Measurements from ENCODE around the gene ZNF74. TPM values are rescaled to one million over a fixed set of nuclear protein-coding genes. Genes with fewer than 3 reads are reported as not detected.

ZNF74 gene
- polyA plus RNA-seq, 3 donors: 1.9 to 4.8 (median 1.9) TPM

DNA sequence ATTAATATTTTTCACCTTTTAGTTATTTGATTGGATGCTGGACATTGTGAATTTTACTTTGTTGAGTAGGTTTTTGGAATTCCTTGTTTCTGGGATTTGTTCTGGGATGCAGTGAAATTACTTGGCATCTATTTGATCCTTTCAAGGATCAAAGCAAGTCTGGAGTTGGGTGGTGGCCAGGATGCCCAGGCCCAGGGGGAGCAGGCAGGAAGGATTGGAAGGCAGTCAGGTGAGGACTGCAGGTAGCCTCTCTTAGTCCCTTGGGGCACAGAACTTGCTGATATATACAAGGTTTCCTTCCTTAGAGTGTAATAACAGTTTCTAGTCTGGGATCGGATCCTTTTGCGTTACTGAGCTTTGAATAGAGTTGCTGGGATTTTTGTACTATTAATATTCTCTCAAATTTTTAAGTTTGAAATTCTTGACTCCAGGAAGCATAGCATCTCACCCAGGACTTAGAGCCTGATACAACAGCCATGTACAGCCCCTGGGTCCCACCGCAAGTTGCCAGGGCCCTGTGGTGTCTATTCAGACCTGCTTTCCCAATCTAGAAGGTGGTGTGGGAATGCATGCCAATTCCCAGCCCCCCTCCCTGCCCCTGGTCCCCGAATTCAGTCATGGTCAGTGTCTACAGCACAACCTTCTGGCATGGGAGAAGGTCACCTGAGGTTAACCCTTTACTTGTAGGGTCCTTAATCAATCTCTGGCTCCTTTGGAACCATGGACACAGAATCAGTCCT lies 6.1 kb downstream of the ZNF74 start:
- Histone ChIP-seq H3K9ac (ENCODE audit: insufficient read depth, low read length, poor library complexity, severe bottlenecking) (no peak overlapping the region), H3K36me3 (replicated peaks in 1 of 2; ENCODE audit: control insufficient read depth in 1 of 2, insufficient read depth in 2 of 2, low read length in 2 of 2) (peaks cover 6 to 30% of the 10 kb centered on the region in 2 donors), H3K27ac (ENCODE audit: low read depth in 1 of 2, low read length in 2 of 2) (no peak overlapping the region), H4K20me1 (ENCODE audit: insufficient read depth, low read length) (no peaks in the 10 kb centered on the region), H3K27me3 (ENCODE audit: control insufficient read depth in 2 of 2, insufficient read depth in 2 of 2, low read length in 2 of 2) (no peaks in the 10 kb centered on the region), H3K79me2 (ENCODE audit: insufficient read depth, low read length) (peaks cover under 1% of the 10 kb centered on the region), H2AFZ (ENCODE audit: insufficient read depth, low read depth, low read length, poor library complexity, severe bottlenecking) (no peak overlapping the region), H3K4me2 (replicated peaks; ENCODE audit: extremely low read depth, low read length, poor library complexity, severe bottlenecking) (no peak overlapping the region), H3K9me3 (replicated peaks in 1 of 2; ENCODE audit: control insufficient read depth in 1 of 2, insufficient read depth in 1 of 2, low read length in 2 of 2) (no peaks in the 10 kb centered on the region), H3K4me1 (ENCODE audit: control insufficient read depth in 1 of 2, insufficient read depth in 2 of 2, low read length in 2 of 2) (peaks cover 11 to 12% of the 10 kb centered on the region in 2 donors), H3K4me3 (replicated peaks in 1 of 3; ENCODE audit: low read depth in 2 of 3, low read length in 3 of 3) (no peak overlapping the region)
- Mint-ChIP-seq H3K27ac (no peak overlapping the region), H3K9me3 (peaks cover 0 to 2% (median 0%) of the 10 kb centered on the region in 7 donors), H3K4me1 (peaks cover 17% of the 10 kb centered on the region), H3K36me3 (peaks cover 21 to 30% of the 10 kb centered on the region in 2 donors), H3K4me3 (no peak overlapping the region), H3K27me3 (ENCODE audit: low read depth in 3 of 3) (peaks cover 0 to 2% (median 0%) of the 10 kb centered on the region in 3 donors)
- intact Hi-C loops (cut with micrococcal nuclease): no loop called here
- 80% methylated on average over 1 of the region's 4 CpGs for WGBS (ENCODE audit: insufficient coverage)
- TF ChIP-seq, protein P1, sequence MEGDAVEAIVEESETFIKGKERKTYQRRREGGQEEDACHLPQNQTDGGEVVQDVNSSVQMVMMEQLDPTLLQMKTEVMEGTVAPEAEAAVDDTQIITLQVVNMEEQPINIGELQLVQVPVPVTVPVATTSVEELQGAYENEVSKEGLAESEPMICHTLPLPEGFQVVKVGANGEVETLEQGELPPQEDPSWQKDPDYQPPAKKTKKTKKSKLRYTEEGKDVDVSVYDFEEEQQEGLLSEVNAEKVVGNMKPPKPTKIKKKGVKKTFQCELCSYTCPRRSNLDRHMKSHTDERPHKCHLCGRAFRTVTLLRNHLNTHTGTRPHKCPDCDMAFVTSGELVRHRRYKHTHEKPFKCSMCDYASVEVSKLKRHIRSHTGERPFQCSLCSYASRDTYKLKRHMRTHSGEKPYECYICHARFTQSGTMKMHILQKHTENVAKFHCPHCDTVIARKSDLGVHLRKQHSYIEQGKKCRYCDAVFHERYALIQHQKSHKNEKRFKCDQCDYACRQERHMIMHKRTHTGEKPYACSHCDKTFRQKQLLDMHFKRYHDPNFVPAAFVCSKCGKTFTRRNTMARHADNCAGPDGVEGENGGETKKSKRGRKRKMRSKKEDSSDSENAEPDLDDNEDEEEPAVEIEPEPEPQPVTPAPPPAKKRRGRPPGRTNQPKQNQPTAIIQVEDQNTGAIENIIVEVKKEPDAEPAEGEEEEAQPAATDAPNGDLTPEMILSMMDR (IDR thresholded peaks at IDR 0.05): no peak
- no peak for DNase-seq

DNA sequence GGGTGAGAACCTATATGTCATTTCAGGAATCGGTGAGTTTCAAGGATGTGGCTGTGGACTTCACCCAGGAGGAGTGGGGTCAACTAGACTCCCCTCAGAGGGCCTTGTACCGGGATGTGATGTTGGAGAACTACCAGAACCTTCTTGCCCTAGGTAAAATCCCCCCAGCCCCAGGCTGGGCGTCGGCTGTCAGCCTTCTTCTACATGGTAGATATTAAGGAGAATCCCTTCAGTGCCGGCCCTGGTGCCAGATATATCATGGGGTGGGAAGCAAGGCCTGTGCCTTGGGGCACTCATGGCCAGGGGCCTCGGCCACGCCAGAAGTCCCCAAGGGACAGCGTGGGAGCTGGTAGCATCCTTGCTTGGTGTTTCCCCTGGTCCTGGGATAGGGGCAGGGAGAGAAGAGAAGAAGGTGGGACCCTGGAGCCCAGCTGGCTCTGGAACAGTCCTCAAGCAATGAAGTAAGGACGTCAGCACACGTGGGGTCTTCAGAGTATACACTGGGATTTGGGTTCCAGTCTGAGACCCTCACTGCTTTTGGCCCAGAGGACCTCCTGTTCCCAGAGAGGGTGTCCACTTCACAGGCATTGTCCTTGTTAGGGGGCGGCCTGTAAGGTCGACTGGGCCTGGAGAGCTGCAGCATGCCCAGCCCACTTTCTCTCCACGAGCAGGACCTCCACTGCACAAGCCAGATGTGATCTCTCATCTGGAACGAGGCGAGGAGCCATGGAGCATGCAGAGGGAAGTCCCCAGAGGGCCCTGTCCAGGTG lies 6.8 kb downstream of the ZNF74 start:
- DNase-seq: no peak
- no peaks in the 10 kb centered on the region for H4K20me1 ChIP-seq (ENCODE audit: insufficient read depth, low read length)
- 96% methylated on average over 11 of the region's 15 CpGs for WGBS (ENCODE audit: insufficient coverage)
- no peak overlapping the region for H2AFZ ChIP-seq (ENCODE audit: insufficient read depth, low read depth, low read length, poor library complexity, severe bottlenecking)
- TF ChIP-seq, protein P1 (IDR thresholded peaks at IDR 0.05): no peak
- Mint-ChIP-seq H3K4me1 (peaks cover 10% of the 10 kb centered on the region), H3K27ac (no peak overlapping the region), H3K27me3 (ENCODE audit: low read depth in 3 of 3) (peaks cover 0 to 2% (median 0%) of the 10 kb centered on the region in 3 donors), H3K36me3 (peaks cover 23 to 36% of the 10 kb centered on the region in 2 donors), H3K9me3 (peaks cover 0 to 2% (median 0%) of the 10 kb centered on the region in 7 donors), H3K4me3 (no peak overlapping the region)
- H3K27me3 ChIP-seq (ENCODE audit: control insufficient read depth in 2 of 2, insufficient read depth in 2 of 2, low read length in 2 of 2): no peaks in the 10 kb centered on the region
- H3K36me3 ChIP-seq (replicated peaks in 1 of 2; ENCODE audit: control insufficient read depth in 1 of 2, insufficient read depth in 2 of 2, low read length in 2 of 2): peaks cover 7 to 34% of the 10 kb centered on the region in 2 donors
- H3K4me3 ChIP-seq (replicated peaks in 1 of 3; ENCODE audit: low read depth in 2 of 3, low read length in 3 of 3): no peak overlapping the region
- H3K9ac ChIP-seq (ENCODE audit: insufficient read depth, low read length, poor library complexity, severe bottlenecking): no peak overlapping the region
- H3K79me2 ChIP-seq (ENCODE audit: insufficient read depth, low read length): no peaks in the 10 kb centered on the region
- H3K9me3 ChIP-seq (replicated peaks in 1 of 2; ENCODE audit: control insufficient read depth in 1 of 2, insufficient read depth in 1 of 2, low read length in 2 of 2): no peaks in the 10 kb centered on the region
- H3K4me1 ChIP-seq (ENCODE audit: control insufficient read depth in 1 of 2, insufficient read depth in 2 of 2, low read length in 2 of 2): peaks cover 4 to 5% of the 10 kb centered on the region in 2 donors
- intact Hi-C loops (cut with micrococcal nuclease): no loop called here
- H3K27ac ChIP-seq (ENCODE audit: low read depth in 1 of 2, low read length in 2 of 2): no peak overlapping the region
- no peak overlapping the region for H3K4me2 ChIP-seq (replicated peaks; ENCODE audit: extremely low read depth, low read length, poor library complexity, severe bottlenecking)
